HFF-Myc (cell line): ENCODE results near the gene HNRNPLL.
"Not testable (repeated sequence)": the region's sequence is repeated elsewhere in the genome, so short reads cannot be mapped to it uniquely, and the experiment has no call there.

Experiments
- DNase-seq: peaks from one replicate; pipeline ENCODE4 v3.0.0-alpha.2; 2011; ENCODE audit warnings: low read depth; ENCODE audit errors: extremely low read depth
- H3K4me3 ChIP-seq: replicated peaks from 2 replicates; pipeline ENCODE4 v1.5.1; 2011; ENCODE audit warnings: low read depth, mild to moderate bottlenecking, control low read depth, low read length
- CTCF ChIP-seq: IDR thresholded peaks from 2 replicates; pipeline ENCODE4 v1.5.1; 2012; ENCODE audit warnings: mild to moderate bottlenecking, low read depth, low read length, control low read depth; ENCODE audit errors: missing control alignments

Gene HNRNPLL

GRCh38 chr2:38643021-38643671, 40.4 kb upstream of the HNRNPLL start:
- TF ChIP-seq CTCF, result no peak
- no peak overlapping the region for H3K4me3 ChIP-seq
- no peak for DNase-seq

- not testable (repeated sequence) for H3K4me3 ChIP-seq, DNase-seq
Measured at GRCh38 chr2:38642373-38643017, 39.8 kb upstream of the HNRNPLL start.

GRCh38 chr2:38636069-38636468, 33.3 kb upstream of the HNRNPLL start:
- DNase-seq, result no peak
- TF ChIP-seq CTCF, result no peak
- H3K4me3 ChIP-seq, result no peak overlapping the region

- no peak overlapping the region for H3K4me3 ChIP-seq
- TF ChIP-seq CTCF, result no peak
- DNase-seq, result no peak
Measured at GRCh38 chr2:38635139-38635538, 32.4 kb upstream of the HNRNPLL start.

GRCh38 chr2:38634684-38635083, 32.0 kb upstream of the HNRNPLL start:
- no peak for DNase-seq
- TF ChIP-seq CTCF, result no peak
- H3K4me3 ChIP-seq, result no peak overlapping the region

- no peak overlapping the region for H3K4me3 ChIP-seq
- no peak for TF ChIP-seq CTCF
- no peak for DNase-seq
Measured at GRCh38 chr2:38633895-38634294, 31.2 kb upstream of the HNRNPLL start.

- H3K4me3 ChIP-seq, result no peak overlapping the region
- no peak for TF ChIP-seq CTCF
- no peak for DNase-seq
Measured at GRCh38 chr2:38632980-38633379, 30.3 kb upstream of the HNRNPLL start.
